Nephron (organoid): Measurements from ENCODE around the gene SLC4A2.
A peak's percentile ranks its signal among the peaks of the same experiment; 100 is the strongest.
"Not testable (repeated sequence)": the region's sequence is repeated elsewhere in the genome, so short reads cannot be mapped to it uniquely, and the experiment has no call there.

Experiments
- H3K27ac Mint-ChIP-seq, 3 experiments: 2 replicates each; pipeline ENCODE4 v1.8.0; 2020; ENCODE audit warnings: mixed read lengths in 3 of 3, mild to moderate bottlenecking in 2 of 3, moderate library complexity in 1 of 3
- H3K27me3 Mint-ChIP-seq: 2 replicates; pipeline ENCODE4 v1.8.0; 2021; ENCODE audit warnings: low read depth, mild to moderate bottlenecking, moderate library complexity, mixed read lengths
- H3K36me3 Mint-ChIP-seq: 2 replicates; pipeline ENCODE4 v1.8.0; 2020; ENCODE audit warnings: low read depth, mixed read lengths
- H3K4me1 Mint-ChIP-seq: 2 replicates; pipeline ENCODE4 v1.8.0; 2020; ENCODE audit warnings: mixed read lengths
- H3K4me3 Mint-ChIP-seq, 3 experiments: 2 replicates each; pipeline ENCODE4 v1.8.0; 2020; ENCODE audit warnings: mild to moderate bottlenecking in 3 of 3, mixed read lengths in 3 of 3, moderate library complexity in 2 of 3
- H3K9me3 Mint-ChIP-seq: 2 replicates; pipeline ENCODE4 v1.8.0; 2020; ENCODE audit warnings: mixed read lengths
- CTCF ChIP-seq, 3 experiments: fragments of 200-600 bp; sonication (generic); IDR thresholded peaks; one replicate each; pipeline ENCODE4 v1.5.0; 2021; ENCODE audit warnings: antibody characterized with exemption in 3 of 3; ENCODE audit not compliant: unreplicated experiment in 3 of 3

Gene SLC4A2

DNA sequence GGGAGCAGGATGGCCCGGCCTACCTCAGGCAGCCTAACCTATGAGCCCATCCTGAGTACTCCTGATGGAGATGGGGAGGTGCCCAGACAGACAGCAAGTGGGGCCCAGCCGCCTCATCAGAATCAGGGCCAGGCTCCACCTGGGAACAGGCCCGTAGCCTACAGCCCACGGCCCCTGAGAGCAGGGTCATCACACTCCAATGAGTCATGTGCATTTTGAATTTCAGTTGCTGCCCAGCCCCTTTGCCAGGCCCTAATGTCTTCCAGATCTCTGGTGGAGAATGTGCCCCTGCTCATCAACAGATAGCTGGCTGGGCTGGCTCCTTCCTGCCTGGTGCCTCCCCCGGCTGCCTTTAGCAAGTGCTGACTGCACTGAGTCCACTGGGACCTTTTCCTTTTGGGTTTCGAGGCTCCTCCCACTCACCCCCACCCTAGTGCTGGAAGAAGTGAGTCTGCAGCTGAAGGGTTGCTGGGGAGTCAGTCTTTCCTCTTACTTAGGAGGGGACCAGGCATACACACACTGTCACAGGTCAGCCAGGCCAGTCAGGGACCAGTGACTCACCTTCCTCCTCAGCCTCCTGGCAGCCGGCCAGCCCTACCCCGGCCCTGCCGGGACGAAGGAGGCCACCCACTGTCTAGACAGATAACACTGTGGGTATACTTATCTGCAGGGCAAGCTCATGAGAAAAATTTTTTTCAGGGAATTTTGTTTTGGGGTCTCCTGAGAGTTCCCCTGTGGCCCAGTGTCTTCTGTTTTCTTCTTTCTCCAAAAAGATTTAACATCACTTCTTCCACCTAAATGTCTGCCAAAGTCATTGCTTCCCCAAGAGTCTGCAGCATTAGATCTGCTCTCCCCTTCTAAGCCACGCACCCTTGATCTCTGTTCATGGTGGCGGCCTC, 20.2 kb upstream of the SLC4A2 start:
- no peak overlapping the region for H3K4me3 Mint-ChIP-seq
- peaks cover 19% of the 10 kb centered on the region for H3K4me1 Mint-ChIP-seq
- H3K27ac Mint-ChIP-seq, result peak overlapping the region; percentile 69 to 82 (median 77)
- H3K27me3 Mint-ChIP-seq, result no peaks in the 10 kb centered on the region
- no peak for TF ChIP-seq CTCF (IDR thresholded peaks at IDR 0.05; ENCODE audit: unreplicated experiment in 3 of 3)
- H3K36me3 Mint-ChIP-seq, result no peaks in the 10 kb centered on the region
- no peaks in the 10 kb centered on the region for H3K9me3 Mint-ChIP-seq

- no peaks in the 10 kb centered on the region for H3K36me3 Mint-ChIP-seq
- H3K27ac Mint-ChIP-seq, result peak overlapping the region; percentile 69 to 82 (median 77)
- peaks cover 19% of the 10 kb centered on the region for H3K4me1 Mint-ChIP-seq
- no peaks in the 10 kb centered on the region for H3K27me3 Mint-ChIP-seq
- no peak for TF ChIP-seq CTCF (IDR thresholded peaks at IDR 0.05; ENCODE audit: unreplicated experiment in 3 of 3)
- no peaks in the 10 kb centered on the region for H3K9me3 Mint-ChIP-seq
- H3K4me3 Mint-ChIP-seq, result no peak overlapping the region
Observed at GRCh38 chr7:151039850-151040548, 19.4 kb upstream of the SLC4A2 start.

- no peaks in the 10 kb centered on the region for H3K27me3 Mint-ChIP-seq
- H3K36me3 Mint-ChIP-seq, result no peaks in the 10 kb centered on the region
- no peak overlapping the region for H3K27ac Mint-ChIP-seq
- no peak overlapping the region for H3K4me3 Mint-ChIP-seq
- no peak for TF ChIP-seq CTCF (IDR thresholded peaks at IDR 0.05; ENCODE audit: unreplicated experiment in 3 of 3)
- H3K9me3 Mint-ChIP-seq, result no peaks in the 10 kb centered on the region
- H3K4me1 Mint-ChIP-seq, result peaks cover 19% of the 10 kb centered on the region
Observed at GRCh38 chr7:151040616-151041375, 18.6 kb upstream of the SLC4A2 start.

DNA sequence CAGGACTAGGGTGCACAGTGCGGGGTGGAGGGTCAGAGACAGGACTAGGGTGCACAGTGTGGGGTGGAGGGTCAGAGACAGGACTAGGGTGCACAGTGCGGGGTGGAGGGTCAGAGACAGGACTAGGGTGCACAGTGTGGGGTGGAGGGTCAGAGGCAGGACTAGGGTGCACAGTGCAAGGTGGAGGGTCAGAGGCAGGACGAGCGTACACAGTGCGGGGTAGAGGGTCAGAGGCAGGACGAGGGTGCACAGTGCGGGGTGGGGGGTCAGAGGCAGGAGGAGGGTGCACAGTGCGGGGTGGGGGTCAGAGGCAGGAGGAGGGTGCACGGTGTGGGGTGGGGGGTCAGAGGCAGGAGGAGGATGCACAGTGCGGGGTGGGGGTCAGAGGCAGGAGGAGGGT, 15.9 kb upstream of the SLC4A2 start:
- not testable (repeated sequence) for H3K9me3 Mint-ChIP-seq, H3K27ac Mint-ChIP-seq, H3K27me3 Mint-ChIP-seq, H3K36me3 Mint-ChIP-seq, H3K4me3 Mint-ChIP-seq
- H3K4me1 Mint-ChIP-seq, result peaks cover 29% of the 10 kb centered on the region

GRCh38 chr7:151043959-151044358, 15.4 kb upstream of the SLC4A2 start:
- TF ChIP-seq CTCF (IDR thresholded peaks at IDR 0.05; ENCODE audit: unreplicated experiment in 3 of 3), result no peak
- Mint-ChIP-seq H3K27ac (no peak overlapping the region), H3K36me3 (no peaks in the 10 kb centered on the region), H3K4me3 (no peak overlapping the region), H3K27me3 (peaks cover 3% of the 10 kb centered on the region), H3K9me3 (no peaks in the 10 kb centered on the region), H3K4me1 (peaks cover 25% of the 10 kb centered on the region)

DNA sequence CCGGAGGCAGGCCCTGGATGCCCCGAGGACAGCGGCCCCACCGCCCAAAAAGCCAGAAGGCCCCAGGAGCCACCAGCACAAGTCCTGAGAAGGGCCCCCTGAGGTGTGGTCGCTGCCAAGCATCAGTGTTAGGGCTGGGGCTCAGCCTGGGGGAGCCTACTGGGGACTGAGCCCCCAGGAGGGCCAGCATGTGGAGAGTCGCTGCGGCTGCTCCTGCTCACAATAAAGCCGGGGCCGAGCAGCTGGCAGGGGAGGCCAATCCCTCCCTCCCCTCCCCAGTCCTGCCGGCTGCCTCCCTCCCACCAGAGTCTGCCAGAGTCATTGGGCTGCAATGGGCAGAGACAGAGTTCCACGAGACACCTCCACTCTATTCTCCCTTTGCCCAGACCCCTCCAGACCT, 14.1 kb upstream of the SLC4A2 start:
- no peak for TF ChIP-seq CTCF (IDR thresholded peaks at IDR 0.05; ENCODE audit: unreplicated experiment in 3 of 3)
- Mint-ChIP-seq H3K27ac (no peak overlapping the region), H3K27me3 (peaks cover 12% of the 10 kb centered on the region), H3K4me1 (peaks cover 13% of the 10 kb centered on the region), H3K9me3 (no peaks in the 10 kb centered on the region), H3K4me3 (no peak overlapping the region), H3K36me3 (no peaks in the 10 kb centered on the region)
